Left lobe of liver (tissue), 2 donors: ENCODE results near the gene C8G. TPM values are rescaled to one million over a fixed set of nuclear protein-coding genes. Genes with fewer than 3 reads are reported as not detected.

ENCODE experiments used
- ATAC-seq: fragments of 200-7000 bp; cut with Tn5 transposase; one replicate; pipeline ENCODE4 v1.9.1; 2020; ENCODE audit warnings: mild to moderate bottlenecking, moderate library complexity
- DNase-seq: peaks from one replicate; pipeline ENCODE4 v3.0.0-alpha.2; 2020; ENCODE audit warnings: low spot score
- total RNA-seq: library from RNA; stranded (reverse); gene quantifications from one replicate; pipeline ENCODE4 v1.2.1, GENCODE V29; 2021
- donor health status: DM: no; HTN: no; CAD: no; lungs with moderate emphysema.
- donor health status: DM: no; HTN: yes; CAD: no.

The C8G gene
- total RNA-seq, 1 donor from 2014 or later, result 411 TPM

DNA sequence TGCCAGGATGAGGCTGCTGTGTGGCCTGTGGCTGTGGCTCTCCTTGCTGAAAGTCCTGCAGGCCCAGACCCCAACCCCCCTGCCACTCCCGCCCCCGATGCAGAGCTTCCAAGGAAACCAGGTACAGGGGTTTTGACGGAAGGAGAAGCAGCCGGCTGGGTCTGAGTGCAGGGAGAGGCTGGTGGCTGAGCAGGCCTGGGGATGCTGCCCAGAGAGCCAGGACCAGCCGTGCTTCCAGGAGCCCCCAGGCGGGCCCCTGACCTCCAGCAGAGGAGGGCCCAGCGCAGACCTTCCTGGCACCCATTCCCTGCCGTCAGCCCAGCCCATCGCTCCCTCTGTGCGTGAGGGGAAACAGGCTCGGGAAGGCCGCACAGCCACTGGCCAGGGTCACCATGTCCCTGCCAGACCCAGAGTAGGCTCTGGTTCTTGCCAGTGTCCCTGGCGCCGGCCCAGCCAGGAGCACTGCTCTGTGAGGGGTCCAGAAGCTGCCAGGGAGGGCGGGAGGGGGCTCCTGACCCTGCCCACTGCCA is 7.3 kb downstream of the C8G start:
- ATAC-seq, result no peak

DNA sequence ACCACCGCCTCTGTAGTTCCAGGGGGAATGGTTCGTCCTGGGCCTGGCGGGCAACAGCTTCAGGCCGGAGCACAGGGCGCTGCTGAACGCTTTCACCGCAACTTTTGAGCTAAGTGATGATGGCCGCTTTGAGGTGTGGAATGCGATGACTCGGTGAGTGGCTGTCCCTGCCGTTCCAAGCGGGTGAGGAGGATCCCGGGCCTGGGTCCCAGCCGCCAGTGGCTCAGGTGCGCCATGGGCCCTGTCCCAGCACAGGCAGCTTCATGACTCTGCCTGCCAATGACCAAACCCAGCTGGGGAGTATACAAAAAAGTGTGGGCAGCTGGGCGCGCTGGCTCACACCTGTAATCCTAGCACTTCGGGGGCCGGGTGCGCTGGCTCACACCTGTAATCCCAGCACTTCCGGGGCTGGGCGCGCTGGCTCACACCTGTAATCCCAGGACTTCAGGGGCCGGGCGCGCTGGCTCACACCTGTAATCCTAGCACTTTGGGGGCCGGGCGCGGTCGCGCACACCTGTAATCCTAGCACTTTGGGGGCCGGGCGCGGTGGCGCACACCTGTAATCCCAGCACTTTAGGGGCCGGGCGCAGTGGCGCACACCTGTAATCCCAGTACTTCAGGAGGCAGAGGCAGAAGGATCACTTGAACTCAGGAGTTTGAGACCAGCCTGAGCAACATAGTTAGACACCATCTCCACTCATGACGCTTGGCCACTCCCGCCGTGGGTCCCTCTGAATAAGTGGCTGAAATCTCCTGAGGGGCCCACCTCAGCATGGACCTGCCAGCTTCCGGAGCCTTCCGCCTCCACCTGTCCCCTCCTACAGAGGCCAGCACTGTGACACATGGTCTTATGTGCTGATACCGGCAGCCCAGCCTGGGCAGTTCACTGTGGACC is 8.1 kb downstream of the C8G start:
- ATAC-seq (no peak), DNase-seq (no peak)

More for the DNA sequence above, 7.3 kb downstream of the C8G start:
- DNase-seq, result no peak

DNA sequence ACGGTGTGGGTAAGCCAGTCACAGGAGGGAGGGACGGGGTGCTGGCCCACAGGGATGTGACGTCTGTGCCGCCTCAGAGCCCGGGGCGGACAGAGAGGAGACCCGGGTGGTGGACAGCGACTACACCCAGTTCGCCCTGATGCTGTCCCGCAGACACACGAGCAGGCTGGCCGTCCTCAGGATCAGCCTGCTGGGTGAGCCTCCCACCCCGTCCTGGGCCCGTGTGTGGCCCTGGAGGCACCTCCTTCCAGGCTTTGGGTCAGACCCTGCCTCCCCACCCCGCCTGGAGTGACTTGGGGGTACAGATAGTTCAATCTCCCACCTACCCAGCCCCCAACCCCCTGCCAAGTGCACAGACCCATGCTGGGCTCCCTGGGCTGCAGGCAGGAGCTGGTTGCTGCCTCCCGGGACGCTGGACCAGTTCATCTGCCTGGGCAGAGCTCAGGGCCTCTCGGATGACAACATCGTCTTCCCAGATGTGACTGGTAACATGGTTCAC is 8.8 kb downstream of the C8G start:
- DNase-seq (no peak), ATAC-seq (no peak)

DNA sequence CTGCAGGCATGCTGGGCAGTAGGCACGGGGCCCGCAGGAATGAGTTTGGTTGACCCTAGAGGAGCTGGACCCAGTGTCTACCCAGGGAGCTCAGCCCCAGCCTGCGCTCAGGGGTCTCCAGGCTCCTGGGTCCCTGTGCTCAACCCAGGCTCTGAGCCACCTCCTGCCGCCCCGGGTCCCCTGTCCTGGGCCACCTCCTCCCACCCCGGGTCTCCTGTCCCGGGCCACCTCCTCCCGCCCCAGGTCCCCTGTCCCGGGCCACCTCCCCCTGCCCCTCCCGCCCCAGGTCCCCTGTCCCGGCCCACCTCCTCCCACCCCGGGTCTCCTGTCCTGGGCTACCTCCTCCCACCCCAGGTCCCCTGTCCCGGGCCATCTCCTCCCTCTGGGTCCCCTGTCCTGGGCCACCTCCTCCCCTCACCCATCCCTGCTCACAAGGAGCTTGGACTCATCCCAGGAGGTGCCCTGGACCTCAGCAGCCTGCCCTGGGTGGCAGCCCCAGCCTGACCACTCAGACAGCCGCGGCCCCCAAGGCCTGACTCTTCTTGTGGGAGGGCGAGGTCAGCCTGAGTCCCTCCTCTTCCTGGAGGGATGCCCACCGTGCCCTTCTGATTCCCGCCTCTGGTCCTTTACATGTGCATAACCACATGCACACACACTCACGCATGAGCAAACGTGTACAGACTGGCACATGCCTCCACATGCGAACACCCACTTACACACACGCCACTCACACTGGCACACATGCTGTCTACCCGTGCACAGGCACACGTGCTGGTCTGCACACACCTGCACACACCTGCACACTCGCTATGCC is 9.4 kb downstream of the C8G start:
- no peak for ATAC-seq

DNA sequence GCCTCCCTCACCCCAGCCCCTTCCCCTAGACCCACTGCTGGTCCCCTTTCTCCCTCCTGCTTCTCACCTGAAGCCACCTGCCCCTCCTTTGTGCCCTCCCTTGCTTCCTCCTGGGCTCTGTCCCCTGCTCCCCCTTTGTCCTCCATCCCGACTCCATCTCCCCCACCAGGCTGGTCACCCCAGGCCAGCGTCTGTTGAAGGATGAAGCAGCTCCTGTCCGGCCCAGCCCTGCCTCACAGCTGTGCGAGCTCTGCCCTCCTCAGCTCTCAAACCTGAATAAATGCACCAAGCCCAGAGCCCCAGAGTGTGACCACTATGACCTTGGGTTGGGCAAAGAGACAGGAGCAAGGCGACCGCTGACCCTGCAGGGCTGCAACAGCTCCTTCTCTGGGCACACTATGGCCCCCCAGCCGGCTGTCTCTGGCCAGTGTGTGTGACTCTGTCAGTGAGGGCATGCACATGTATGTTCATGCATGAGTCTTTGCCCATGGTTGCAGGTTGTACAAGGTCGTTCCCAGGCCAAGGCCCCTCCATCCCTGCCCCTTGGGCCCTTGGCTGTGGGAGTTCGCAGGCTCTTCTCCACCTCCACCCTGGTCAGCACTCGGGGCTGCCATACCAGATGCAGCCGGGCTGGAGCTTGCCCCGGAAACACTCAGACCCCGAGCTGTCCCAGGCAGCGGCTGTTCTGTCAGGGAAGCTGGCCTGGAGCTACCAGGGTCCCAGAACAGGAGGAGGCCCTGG is 10.3 kb downstream of the C8G start:
- DNase-seq, result no peak
- no peak for ATAC-seq

More for the DNA sequence above, 9.4 kb downstream of the C8G start:
- DNase-seq, result no peak

DNA sequence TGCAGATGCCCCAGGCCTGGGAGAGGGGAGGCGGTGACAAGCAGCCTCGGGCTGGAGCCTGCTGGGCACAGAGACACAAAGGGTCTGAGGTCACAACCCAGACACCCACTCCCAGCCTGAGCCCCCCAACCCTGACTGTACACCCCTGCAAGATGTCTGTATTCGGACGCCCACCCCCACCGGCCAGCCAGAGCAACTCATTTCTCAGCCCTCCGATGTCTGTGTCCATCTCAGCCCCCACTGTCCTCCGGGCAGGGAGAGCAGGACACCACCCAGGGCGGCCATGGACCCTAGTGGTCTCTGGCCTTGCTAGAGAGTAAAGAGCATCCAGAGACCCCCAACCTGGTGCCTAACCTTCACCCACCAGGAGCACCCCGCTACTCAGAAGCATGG is 10.9 kb downstream of the C8G start:
- DNase-seq (no peak), ATAC-seq (no peak)

DNA sequence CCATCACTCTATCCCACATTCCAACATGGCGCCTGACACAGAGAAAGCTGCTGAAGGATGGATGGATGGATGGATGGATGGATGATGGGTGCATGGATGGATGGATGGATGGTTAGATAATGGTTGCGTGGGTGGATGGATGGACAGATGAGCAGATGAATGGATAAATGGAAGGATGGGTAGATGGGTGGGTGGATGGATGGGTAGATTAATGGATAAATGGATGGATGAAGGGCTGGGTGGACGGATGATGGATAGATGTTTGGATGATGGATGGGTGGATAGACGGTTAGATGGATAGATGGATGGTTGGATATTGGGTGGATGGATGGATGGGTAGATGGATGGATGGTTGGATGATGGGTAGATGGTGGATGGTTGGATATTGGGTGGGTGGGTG is 11.6 kb downstream of the C8G start:
- DNase-seq, result no peak
- no peak for ATAC-seq

DNA sequence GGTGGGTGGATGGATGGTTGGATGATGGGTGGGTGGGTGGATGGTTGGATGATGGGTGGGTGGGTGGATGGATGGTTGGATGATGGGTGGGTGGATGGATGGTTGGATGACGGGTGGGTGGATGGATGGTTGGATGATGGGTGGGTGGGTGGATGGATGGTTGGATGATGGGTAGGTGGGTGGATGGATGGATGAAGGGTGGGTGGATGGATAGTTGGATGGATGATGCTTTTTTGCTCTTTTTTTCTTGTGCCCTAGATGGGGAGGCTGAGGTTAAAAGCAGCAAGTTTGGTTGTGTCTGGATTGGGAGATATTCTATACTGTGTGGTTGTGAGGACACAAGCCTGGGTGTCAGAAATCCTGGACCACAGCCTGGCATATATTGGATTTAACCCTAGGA is 12.4 kb downstream of the C8G start:
- no peak for DNase-seq

DNA sequence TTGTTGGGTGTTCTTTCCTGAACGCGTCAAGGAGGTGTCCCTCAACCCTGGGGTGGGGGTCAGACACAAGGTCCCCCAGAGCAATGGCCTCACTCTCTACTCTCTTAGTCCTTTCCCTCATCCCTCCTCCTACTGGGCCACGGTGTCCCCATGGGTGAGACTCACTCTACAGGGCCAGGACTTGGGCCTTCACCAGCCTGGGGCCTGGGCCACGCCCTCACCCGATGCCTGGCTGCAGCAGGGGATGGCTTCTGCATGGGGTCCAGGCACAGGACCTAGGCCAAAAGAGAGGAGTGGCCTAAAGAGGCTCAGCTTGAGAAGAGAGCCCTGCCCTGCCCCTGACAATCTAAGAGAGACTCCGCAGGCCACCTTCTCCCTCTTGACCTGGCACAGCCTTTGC is 12.9 kb downstream of the C8G start:
- no peak for DNase-seq
- ATAC-seq, result no peak

More for the DNA sequence above, 12.4 kb downstream of the C8G start:
- ATAC-seq, result no peak

DNA sequence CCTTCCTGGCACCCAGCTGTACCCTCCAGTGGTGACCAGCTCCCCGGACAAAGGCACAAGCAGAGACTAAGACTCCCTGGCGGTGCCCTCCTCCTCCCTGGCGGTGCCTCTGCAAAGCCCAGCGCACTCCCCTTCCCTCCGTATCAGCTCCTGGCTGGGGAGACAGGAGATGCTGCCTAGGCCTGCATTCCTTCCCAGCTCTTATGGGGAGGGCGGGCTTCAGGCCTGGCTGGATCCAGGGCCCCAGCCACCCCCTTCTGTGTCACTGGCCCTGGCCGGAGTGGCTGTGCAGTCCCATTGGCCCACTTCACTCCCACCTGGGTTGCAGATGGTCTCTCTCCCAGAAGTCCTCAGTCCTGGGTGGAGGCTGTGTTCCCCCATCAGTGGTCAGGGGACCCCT is 13.4 kb downstream of the C8G start:
- DNase-seq (no peak), ATAC-seq (no peak)

DNA sequence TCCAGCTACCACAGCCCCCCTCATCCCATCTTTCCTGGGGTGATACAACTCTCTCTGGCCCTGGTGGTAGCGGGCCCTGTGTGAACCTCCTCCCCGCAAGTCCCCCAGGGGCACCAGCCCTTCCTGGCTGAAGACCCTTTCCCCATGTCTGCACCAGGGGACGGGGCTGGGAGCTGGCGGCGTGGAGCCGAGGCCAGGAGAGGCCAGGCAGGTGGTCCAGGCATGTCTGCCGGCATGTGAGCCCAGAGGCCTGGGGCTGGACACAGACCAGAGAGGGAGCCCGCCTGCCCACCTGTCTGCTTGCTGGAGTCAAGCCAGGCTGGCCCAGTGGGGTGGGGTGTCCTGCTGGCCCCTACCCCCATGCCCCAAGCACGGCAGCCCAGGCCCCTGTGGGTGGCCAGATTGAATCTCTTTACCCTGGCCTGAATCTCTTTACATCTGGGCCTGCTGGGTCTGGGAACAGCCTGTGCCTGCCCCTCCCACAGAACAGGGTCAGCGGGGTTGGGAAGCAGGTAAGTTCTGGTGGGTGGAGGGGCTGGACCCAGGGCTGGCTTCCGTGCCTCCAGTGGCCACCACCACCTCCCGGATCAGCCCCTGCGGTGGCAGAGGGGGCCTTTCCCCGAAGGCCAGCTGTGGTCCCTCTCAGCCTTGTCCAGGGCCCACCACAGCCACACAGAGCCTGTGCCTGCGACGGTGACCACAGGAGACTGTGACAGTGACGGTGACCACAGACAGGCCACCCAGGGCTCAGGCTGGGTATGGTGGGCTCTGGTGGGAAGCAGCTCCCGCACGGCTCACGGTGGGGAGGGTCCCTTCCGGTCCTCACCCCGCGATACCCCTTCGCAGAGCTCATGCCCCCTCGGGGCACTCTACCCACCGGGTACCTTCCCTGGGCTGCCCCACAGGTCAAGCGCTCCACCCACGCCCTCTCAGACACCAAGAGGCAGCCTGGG is 14.1 kb downstream of the C8G start:
- ATAC-seq (no peak), DNase-seq (no peak)

DNA sequence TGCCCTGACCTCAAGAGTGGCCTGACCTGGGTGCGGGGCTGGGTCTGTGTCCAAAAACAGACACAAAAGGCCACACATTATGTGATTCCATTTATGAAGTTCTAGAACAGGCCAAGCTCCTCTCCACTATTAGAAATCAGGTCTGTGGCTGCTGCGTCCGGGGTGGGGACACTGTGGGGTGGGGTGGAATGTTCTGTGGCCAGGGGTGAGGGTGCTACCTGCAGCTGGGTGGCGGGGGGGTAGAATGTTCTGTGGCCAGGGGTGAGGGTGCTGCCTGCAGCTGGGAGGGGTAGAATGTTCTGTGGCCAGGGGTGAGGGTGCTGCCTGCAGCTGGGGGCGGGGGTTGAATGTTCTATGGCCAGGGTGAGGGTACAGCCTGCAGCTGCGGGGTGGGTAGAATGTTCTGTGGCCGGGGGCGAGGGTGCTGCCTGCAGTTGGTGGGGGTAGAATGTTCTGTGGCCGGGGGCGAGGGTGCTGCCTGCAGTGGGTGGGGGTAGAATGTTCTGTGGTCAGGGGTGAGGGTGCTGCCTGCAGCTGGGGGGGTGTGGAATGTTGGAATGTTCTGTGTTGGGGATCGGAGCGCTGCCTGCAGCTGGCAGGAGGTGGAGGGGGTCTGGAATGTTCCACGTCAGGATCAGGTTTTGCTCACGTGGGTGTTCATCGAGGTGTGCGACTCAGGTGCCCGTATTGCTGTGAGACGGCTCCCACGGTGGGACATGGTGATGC is 15.3 kb downstream of the C8G start:
- ATAC-seq (no peak), DNase-seq (no peak)

DNA sequence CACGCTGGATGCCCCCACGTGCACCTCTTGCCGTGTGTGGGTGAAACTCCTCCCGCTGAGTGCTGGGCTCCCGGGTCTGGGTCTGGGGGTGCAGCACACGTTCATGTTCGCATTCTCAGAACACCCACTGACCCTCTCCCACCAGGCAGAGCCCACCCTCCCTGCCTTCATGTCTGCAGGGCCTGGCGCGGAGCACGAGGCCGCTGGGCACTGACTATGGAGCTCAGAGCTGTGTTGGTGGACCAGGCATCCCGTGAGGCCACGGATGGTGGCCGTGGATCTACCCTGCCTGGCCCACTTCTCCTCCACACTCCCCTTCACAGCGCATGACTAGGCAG is 15.9 kb downstream of the C8G start:
- DNase-seq, result no peak

DNA sequence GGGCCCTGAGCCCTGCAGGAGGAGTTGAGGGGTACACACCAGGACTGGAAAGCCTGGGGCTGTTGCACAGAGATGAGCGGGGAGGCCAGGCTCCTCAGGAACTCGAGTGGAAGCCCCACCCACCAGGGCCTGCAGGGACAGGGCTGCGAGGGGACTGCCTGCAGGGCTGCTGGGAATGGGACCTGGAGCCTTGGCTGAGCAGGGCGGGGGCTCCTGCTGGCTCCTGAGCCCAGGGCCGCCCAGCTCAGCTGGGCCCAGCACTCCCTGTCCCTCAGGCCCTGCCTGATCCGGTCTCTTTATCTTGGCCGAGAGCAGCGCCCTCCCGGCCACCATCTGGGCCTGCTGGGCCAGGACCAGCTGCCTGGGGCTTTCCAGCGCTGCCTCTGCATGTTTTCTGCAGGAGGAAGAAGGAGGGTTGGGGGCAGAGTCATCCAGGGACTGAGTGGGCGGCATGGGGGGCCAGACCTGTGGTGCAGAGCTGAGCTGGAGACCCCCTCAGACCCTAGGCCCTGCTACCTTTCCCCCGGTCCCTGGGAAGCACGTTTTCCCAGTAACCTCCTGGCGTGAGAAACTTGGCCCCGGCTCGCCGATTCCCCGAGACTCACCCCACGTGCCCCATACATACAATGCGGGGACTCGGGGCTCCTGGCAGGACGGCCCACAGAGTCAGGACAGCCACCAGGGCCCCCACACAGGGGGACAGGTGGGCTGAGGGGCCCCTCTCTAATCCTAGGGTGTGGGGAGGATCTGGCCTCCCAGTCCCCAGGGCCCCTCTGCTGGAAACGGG is 16.4 kb downstream of the C8G start:
- DNase-seq, result no peak
- peak; percentile 39 for ATAC-seq

More for the DNA sequence above, 15.9 kb downstream of the C8G start:
- no peak for ATAC-seq

DNA sequence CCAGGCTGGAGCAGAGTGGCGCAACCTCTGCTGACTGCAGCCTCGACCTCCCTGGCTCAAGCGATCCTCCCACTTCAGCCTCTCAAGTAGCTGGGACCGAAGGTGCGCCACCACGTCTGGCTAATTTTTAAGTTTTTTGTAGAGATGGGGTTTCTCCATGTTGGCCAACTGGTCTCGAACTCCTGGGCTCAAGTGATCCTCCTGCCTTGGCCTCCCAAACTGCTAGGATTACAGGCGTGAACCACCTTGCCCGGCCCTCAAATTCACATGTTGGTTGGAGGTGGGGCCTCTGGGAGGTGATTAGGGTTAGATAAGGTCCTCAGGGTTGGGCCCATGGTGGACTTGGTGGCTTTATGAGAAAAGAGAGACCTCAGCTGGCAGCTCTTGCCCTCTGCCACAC is 17.1 kb downstream of the C8G start:
- DNase-seq, result no peak
- ATAC-seq, result no peak

DNA sequence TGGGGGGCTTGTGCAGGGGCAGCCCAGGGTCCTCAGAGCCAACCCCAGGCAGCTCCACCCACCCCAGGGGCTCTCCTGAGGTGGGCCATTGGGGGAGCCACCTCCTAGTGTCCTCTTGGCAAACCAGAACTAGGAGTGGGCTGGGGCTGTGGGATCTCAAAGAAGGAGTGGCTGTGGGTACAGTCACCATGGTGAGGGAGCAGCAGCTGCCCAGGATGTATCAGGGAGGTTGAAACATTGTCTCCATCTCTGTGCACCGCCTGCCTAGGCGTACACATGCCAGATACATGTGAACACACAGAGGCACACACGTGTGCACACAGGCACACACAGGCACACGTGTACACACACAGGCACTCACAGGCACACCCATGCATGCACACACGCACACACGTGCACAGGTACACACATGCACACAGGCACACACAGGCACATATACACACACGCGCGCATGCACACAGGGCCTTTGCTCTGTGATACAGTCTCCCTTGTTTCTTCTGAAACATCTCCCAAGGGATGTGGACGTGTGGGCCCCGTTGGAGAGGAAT is 17.7 kb downstream of the C8G start:
- ATAC-seq, result no peak

DNA sequence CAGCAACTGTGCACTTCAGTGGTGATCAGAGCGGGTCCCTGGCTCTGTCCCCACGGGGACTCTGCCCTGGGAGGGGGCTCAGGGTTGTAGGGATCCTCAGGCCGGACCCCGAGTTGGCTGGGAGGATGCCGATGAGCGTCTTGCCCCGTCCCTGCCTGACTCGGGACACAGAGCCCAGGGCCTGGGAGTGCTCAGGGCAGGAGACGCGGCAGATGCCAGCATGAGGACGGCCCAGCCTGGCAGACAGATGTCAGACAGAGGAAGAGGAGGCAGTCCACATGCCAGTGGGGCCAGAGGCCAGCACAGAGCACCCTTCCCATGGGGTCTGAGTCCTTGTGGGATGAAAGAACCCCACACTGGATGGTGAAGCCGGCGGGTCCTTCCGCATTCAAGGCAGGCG is 18.3 kb downstream of the C8G start:
- ATAC-seq (no peak), DNase-seq (no peak)

More for the DNA sequence above, 17.7 kb downstream of the C8G start:
- DNase-seq, result no peak

DNA sequence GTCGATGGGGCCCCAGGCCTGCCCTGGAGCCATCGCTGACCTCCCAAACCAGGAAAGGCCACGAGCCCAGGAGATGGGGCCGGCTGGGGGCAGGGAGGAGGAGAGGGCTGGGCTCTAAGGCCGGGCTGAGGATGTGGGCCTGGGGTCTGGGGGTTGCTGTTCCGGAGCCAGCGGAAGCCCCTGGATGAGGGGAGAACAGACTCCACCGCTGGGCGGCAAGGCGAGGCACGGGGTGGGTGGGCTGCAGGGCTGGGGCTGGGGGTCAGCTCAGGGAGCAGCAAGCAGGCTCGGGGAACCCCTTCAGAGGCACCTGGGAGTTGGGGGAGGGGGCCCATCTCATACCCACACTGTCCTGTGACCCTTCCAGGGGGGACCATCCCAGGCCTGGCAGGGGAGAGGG is 18.7 kb downstream of the C8G start:
- DNase-seq (no peak), ATAC-seq (no peak)
